Osteocyte (in vitro differentiated cells): ENCODE results near the gene PSMC3. TPM values are rescaled to one million over a fixed set of nuclear protein-coding genes. Genes with fewer than 3 reads are reported as not detected.

Experiments
- DNase-seq: peaks from one replicate; pipeline ENCODE4 v3.0.0; 2021; ENCODE audit warnings: mixed read lengths; ENCODE audit not compliant: unreplicated experiment; ENCODE audit errors: extremely low spot score
- H3K27ac Mint-ChIP-seq: one replicate; pipeline ENCODE4 v1.8.0; 2021; ENCODE audit warnings: mild to moderate bottlenecking, mixed read lengths; ENCODE audit not compliant: unreplicated experiment
- H3K27me3 Mint-ChIP-seq: one replicate; pipeline ENCODE4 v1.8.0; 2021; ENCODE audit warnings: mixed read lengths; ENCODE audit not compliant: unreplicated experiment
- H3K36me3 Mint-ChIP-seq: one replicate; pipeline ENCODE4 v1.8.0; 2021; ENCODE audit warnings: mixed read lengths; ENCODE audit not compliant: unreplicated experiment
- H3K4me1 Mint-ChIP-seq: one replicate; pipeline ENCODE4 v1.8.0; 2021; ENCODE audit warnings: mixed read lengths; ENCODE audit not compliant: unreplicated experiment
- H3K4me3 Mint-ChIP-seq: one replicate; pipeline ENCODE4 v1.8.0; 2021; ENCODE audit warnings: mild to moderate bottlenecking, moderate library complexity, mixed read lengths; ENCODE audit not compliant: unreplicated experiment
- H3K9me3 Mint-ChIP-seq: one replicate; pipeline ENCODE4 v1.8.0; 2021; ENCODE audit warnings: mixed read lengths; ENCODE audit not compliant: unreplicated experiment
- CTCF ChIP-seq: fragments of 200-600 bp; sonication (generic); IDR thresholded peaks from 2 replicates; pipeline ENCODE4 v1.5.0; 2021; ENCODE audit warnings: antibody characterized with exemption, mild to moderate bottlenecking, moderate library complexity
- total RNA-seq: library from RNA; stranded (reverse); gene quantifications from 2 replicates; pipeline ENCODE4 v1.2.1, GENCODE V29; 2021

The PSMC3 gene
- total RNA-seq, 1 donor from 2014 or later: 123 TPM

- DNase-seq: peak; percentile 80
- H3K9me3 Mint-ChIP-seq: no peaks in the 10 kb centered on the region
- H3K36me3 Mint-ChIP-seq: no peaks in the 10 kb centered on the region
- no peaks in the 10 kb centered on the region for H3K27me3 Mint-ChIP-seq
- no peaks in the 10 kb centered on the region for H3K4me1 Mint-ChIP-seq
- H3K27ac Mint-ChIP-seq: no peak overlapping the region
- TF ChIP-seq CTCF: no peak
- no peak overlapping the region for H3K4me3 Mint-ChIP-seq
These were observed 48.6 kb downstream of the PSMC3 start for GRCh38 chr11:47377571-47378009.

GRCh38 chr11:47376525-47377371 lies 49.5 kb downstream of the PSMC3 start:
- Mint-ChIP-seq H3K9me3 (no peaks in the 10 kb centered on the region), H3K4me3 (no peak overlapping the region), H3K36me3 (no peaks in the 10 kb centered on the region), H3K27ac (no peak overlapping the region), H3K4me1 (no peaks in the 10 kb centered on the region), H3K27me3 (no peaks in the 10 kb centered on the region)
- no peak for TF ChIP-seq CTCF
- DNase-seq: peak; percentile 76

- Mint-ChIP-seq H3K4me1 (no peaks in the 10 kb centered on the region), H3K36me3 (no peaks in the 10 kb centered on the region), H3K9me3 (no peaks in the 10 kb centered on the region), H3K27me3 (no peaks in the 10 kb centered on the region), H3K27ac (no peak overlapping the region), H3K4me3 (no peak overlapping the region)
- DNase-seq: no peak
- no peak for TF ChIP-seq CTCF
These were observed 50.1 kb downstream of the PSMC3 start for GRCh38 chr11:47376107-47376524.

GRCh38 chr11:47375546-47376085 lies 50.6 kb downstream of the PSMC3 start:
- H3K27ac Mint-ChIP-seq: no peak overlapping the region

More at GRCh38 chr11:47375546-47376085, 50.6 kb downstream of the PSMC3 start:
- DNase-seq: no peak
- no peak overlapping the region for H3K4me3 Mint-ChIP-seq
- no peak for TF ChIP-seq CTCF
- H3K36me3 Mint-ChIP-seq: no peaks in the 10 kb centered on the region
- no peaks in the 10 kb centered on the region for H3K27me3 Mint-ChIP-seq
- H3K4me1 Mint-ChIP-seq: no peaks in the 10 kb centered on the region
- no peaks in the 10 kb centered on the region for H3K9me3 Mint-ChIP-seq
